ENCODE results near the gene SMG7.

- TF ChIP-seq PKNOX1 (IDR thresholded peaks at IDR 0.05): no peak
- TF ChIP-seq ZNF384 (IDR thresholded peaks at IDR 0.05): no peak
- TF ChIP-seq SP1 (IDR thresholded peaks at IDR 0.05): no peak
- TF ChIP-seq ELF4 (IDR thresholded peaks at IDR 0.05): no peak
- TF ChIP-seq NFRKB (IDR thresholded peaks at IDR 0.05): no peak
- no peak for TF ChIP-seq LEF1 (IDR thresholded peaks at IDR 0.05; ENCODE audit: borderline replicate concordance)
- no peak for TF ChIP-seq TARDBP (IDR thresholded peaks at IDR 0.05)
- no peak for TF ChIP-seq FOXK2 (IDR thresholded peaks at IDR 0.05)
- no peak for TF ChIP-seq ARNT (IDR thresholded peaks at IDR 0.05)
- TF ChIP-seq BHLHE40 (IDR thresholded peaks at IDR 0.05; ENCODE audit: borderline replicate concordance): no peak
Measured at GRCh38 chr1:183463566-183463965, 8.7 kb upstream of the SMG7 start.

All from HEK293T (cell line).